NCI-H345 (cell line): ENCODE results near the gene INPP5A.

Experiments used
- DNase-seq: peaks from one replicate; lab custom pipeline; 2025; lab: John Stamatoyannopoulos, UW

Gene INPP5A

DNA sequence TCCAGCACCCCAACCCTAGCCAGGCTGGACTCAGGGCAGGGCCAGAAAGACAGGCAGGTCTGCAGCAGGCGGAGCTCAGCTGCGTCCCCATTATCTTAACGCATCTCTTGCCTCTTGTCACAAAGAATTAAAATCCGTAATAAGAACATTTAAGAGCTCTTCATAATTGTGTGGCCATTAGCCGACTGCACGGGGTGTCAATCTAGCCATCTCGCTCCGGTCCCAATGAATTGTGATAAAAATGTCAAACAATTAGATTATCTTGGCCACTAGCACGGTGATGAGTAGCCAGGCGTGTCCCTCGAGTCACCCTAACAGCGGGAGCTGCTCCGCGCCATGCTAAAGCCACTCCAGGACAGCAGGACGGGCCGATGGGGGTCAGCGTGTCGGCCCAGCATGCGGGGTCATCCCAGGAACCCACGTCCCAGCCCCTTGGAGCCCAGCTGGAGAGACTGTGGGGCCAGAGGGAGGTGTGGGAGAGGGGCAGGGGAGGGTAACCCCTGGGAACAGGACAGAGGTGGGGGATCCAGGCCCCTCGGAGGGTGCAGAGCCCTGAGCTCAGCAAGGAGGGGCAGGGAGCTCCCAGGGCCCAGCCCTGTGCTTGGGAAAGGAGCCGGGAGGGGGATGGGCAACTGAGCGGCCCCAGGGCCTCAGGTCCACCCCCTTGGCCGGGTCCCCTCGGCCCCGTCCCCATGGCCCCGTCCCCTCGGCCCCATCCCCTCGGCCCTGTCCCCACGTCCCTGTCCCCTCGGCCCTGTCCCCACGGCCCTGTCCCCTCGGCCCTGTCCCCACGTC lies 266.0 kb downstream of the INPP5A start:
- DNase-seq, result no peak

DNA sequence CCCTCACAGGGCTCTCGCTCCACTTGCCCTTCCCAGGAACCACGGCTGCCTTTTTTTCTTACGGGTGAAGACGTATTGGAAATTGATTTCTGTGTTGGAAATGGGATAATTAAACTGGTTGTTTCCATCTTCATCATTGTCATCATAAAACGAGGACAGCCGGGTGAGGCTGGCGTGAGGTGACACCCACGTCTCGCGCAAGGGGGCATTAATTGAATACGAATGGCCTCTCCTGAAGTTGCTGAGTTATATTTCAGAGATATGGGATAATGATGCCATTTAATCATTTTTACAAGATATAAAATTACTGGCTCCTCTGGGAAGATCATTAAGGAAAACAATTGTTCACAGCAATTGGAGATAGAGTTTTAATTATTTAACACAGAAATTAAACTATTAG lies 266.7 kb downstream of the INPP5A start:
- DNase-seq, result no peak

- no peak for DNase-seq
Observed at GRCh38 chr10:132804785-132805426, 267.3 kb downstream of the INPP5A start.

- DNase-seq, result no peak
Observed at GRCh38 chr10:132805599-132805998, 268.0 kb downstream of the INPP5A start.

GRCh38 chr10:132806110-132806509 lies 268.5 kb downstream of the INPP5A start:
- DNase-seq, result no peak

DNA sequence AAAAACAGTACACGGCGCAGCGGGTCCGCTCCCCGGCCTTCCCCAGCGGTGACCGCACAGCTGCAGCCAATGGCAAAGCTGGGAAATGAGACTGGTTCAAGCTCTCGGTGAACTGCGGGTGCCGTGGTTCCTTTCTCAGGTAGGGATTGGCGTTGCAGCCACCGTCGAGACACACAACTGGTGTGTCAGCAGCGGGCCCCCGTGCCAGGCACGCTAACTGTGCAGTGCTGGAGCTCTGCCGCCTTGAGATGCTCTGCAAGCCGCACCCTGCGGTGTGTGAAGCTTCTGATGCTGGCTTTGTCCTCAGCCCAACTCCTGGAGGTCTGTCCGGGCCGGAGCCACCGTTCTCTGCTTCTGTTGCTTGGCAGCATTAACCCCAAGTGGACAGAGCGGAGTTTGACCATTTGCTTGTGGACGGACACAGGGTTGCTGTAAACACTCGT lies 269.0 kb downstream of the INPP5A start:
- no peak for DNase-seq

- DNase-seq, result no peak
Observed at GRCh38 chr10:132807621-132808049, 270.0 kb downstream of the INPP5A start.

GRCh38 chr10:132808383-132809231 lies 271.0 kb downstream of the INPP5A start:
- no peak for DNase-seq

DNA sequence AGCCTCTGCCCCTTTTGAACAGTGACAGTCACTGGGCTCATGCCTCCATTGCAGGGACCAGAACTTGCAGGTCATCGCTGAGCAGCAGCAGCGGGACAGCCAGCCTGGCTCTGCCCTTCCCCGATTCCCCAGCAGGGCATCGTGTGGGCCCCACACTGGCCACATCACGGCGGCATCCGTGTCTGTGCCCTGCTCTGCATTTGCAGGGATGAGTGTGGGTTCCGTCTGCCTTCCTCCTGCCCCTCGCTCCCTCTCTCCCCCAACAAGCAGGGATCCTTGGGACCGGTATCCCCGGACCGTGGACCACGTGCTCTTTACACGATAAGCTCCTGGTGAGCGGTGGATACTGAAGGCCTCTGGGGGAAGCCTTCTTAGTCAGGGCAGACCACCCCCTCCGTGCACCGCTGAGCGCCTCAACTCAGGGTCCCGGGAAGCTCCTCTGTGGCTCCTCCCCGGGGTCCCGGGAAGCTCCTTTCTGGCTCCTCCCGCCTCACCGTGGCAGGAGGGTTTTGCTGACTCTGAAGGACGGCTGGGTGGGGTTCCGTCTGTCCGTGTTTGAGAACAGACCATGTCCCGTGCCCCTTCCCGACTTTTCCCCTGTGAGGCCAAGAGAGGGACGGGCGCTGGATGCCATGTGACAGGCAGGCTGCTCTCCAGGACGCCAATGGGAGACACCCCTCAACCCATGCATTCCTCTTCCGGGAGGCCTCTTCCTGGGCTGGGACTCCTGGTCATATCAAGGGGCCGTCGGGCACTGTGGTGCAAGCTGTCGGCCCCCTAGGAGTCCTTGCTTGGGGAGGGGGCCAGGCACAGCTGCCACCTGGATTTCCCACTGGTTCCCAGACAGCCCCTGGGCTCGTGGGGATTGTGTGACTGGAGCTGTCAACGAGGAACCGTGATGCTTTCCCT lies 271.9 kb downstream of the INPP5A start:
- no peak for DNase-seq

GRCh38 chr10:132810141-132810806 lies 272.7 kb downstream of the INPP5A start:
- DNase-seq, result no peak

- no peak for DNase-seq
Observed at GRCh38 chr10:132810807-132811700, 273.5 kb downstream of the INPP5A start.

GRCh38 chr10:132811891-132812481 lies 274.4 kb downstream of the INPP5A start:
- DNase-seq, result no peak

GRCh38 chr10:132812520-132812919 lies 274.9 kb downstream of the INPP5A start:
- DNase-seq, result no peak

- no peak for DNase-seq
Observed at GRCh38 chr10:132813001-132813401, 275.4 kb downstream of the INPP5A start.

- DNase-seq, result no peak
Observed at GRCh38 chr10:132813560-132814468, 276.2 kb downstream of the INPP5A start.

DNA sequence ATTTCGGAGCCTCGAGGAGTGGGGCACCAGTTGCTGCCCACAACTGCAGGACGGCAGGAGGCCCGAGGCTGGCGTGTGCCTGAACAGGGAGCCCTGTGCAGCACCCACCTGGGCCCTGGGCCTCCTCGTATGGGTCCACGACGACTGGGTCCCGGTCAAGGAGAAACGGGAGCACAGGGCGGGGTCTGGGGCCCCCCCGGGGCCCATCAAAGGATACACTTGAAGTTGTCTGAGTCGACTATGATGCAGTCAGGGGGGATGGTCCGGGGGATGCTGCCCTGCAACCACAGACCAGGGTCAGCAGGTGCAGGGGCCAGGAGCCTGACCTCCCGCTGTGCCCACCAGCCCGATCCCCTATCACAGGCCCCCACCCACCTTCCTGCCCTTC lies 276.9 kb downstream of the INPP5A start:
- DNase-seq, result no peak

DNA sequence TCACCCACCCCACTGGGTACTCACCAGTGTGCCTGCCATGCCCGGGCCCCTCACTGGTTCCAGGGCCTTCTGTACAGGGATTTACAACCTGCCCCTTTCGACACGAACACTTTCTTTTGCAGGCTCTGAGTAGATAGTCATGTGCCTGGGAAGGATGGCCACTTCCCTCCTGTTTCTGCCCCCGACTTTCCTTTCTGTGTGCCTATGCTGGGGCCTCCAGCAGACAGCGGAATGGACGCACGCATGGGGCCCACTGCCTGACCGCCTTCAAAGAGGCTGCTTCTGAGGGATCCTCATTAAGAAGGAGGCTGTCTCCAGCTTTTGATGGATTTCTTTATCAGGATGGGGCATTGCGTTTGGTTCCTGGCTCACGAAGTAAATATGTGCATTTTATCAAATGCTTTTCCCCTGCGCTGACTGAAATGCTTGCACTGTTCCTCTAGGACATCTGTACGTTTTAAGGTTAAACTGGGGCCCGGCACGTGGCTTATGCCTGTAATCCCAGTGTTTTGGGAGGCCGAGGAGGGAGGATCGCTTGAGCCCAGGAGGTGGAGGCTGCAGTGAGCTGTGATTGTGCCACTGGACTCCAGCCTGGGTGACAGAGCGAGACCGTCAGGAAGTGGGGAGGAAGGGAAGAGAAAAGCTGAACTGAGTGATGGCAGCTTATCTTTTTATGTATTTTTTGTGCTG lies 277.7 kb downstream of the INPP5A start:
- no peak for DNase-seq

DNA sequence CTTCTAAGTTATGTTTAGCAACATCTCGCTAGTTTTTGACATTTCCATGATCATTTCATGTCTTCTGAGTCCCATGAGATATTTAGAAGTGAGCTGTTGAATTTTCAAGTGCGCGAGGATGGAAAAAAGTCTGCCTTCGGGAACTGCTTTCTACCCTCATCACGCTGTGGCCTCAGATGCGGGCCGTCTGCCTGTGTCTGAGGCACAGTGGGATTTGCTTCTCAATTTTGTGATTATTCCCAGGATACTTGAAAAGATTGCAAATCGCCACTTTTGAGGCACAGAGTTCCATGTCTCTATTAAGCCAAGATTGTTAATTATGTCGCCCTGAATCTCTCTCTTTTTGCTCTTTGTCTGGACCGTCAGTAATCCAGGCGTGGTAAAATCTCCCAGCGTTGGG lies 279.1 kb downstream of the INPP5A start:
- DNase-seq, result no peak
